Measurements from ENCODE around the gene SLC19A2. TPM values are rescaled to one million over a fixed set of nuclear protein-coding genes. Genes with fewer than 3 reads are reported as not detected.

Gene SLC19A2
- total and polyA plus RNA-seq, 2 of the 8 experiments (the other 6 are each of a cell fraction or from before 2014, with no cell fraction given) = 21.2 to 23.2 TPM

DNA sequence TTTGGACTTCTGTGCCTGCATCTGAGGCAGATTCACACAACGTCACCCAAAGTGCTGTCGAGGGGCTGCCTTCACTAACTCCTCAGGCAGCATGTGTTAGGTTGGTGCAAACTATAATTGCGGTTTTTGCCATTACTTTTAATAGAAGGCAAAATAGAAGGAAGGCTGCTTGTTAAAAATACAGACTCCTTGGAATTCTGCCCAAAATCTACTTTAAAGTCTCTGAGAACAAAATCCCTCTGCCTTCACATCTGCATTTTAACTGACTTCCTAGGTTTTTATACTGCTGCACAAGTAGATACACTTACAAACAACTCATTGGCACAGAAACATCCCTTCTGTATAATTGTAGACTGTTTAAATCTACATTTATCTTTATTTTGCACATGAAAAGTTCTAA is 41.3 kb upstream of the SLC19A2 start:
- Histone ChIP-seq H3K23me2 (ENCODE audit: low read depth, low read length) (no peaks in the 10 kb centered on the region), H3K9me3 (ENCODE audit: insufficient read depth in 2 of 2, low read depth in 1 of 2, low read length in 1 of 2) (no peaks in the 10 kb centered on the region), H3K4ac (replicated peaks; ENCODE audit: insufficient read length, low read depth, low read length) (no peak overlapping the region), H2BK5ac (ENCODE audit: low read depth, low read length) (no peak overlapping the region), H3K79me2 (ENCODE audit: control insufficient read depth in 1 of 2, insufficient read depth in 2 of 2, low read length in 2 of 2) (no peaks in the 10 kb centered on the region), H4K8ac (ENCODE audit: extremely low read depth, insufficient read depth, low read length) (no peak overlapping the region), H3K56ac (replicated peaks; ENCODE audit: insufficient read length, low read depth, low read length) (no peak overlapping the region), H3K4me1 (replicated peaks in 1 of 4; ENCODE audit: control insufficient read depth in 3 of 4, insufficient read depth in 4 of 4, low read length in 3 of 4) (peaks cover 3 to 18% (median 10%) of the 10 kb centered on the region in 4 experiments; a peak in 6 of 7 replicates), H4K91ac (replicated peaks; ENCODE audit: insufficient read length, low read length) (no peak overlapping the region), H3K23ac (ENCODE audit: insufficient read length) (no peak overlapping the region), H3K36me3 (ENCODE audit: control insufficient read depth in 2 of 4, insufficient read depth in 4 of 4, low read length in 3 of 4) (no peaks in the 10 kb centered on the region; a peak in 1 of 8 replicates), H2BK120ac (replicated peaks; ENCODE audit: low read depth, low read length) (no peak overlapping the region), H3K79me1 (ENCODE audit: low read depth, low read length) (no peaks in the 10 kb centered on the region), H3K18ac (ENCODE audit: extremely low read depth, low read length) (no peak overlapping the region), H3K27me3 (replicated peaks in 1 of 4; ENCODE audit: control insufficient read depth in 3 of 4, extremely low read depth in 1 of 4, insufficient read depth in 3 of 4, low read length in 3 of 4) (no peaks in the 10 kb centered on the region), H2BK15ac (ENCODE audit: low read length) (no peak overlapping the region), H2BK20ac (ENCODE audit: low read length) (no peak overlapping the region), H2BK12ac (ENCODE audit: low read depth, low read length) (no peak overlapping the region), H3K14ac (ENCODE audit: insufficient read length) (no peak overlapping the region), H3K9ac (replicated peaks in 1 of 4; ENCODE audit: extremely low read depth in 1 of 4, low read depth in 3 of 4, low read length in 3 of 4) (no peak overlapping the region), H2AFZ (ENCODE audit: low read length) (no peak overlapping the region), H2AK5ac (ENCODE audit: low read depth, low read length) (no peak overlapping the region), H3K27ac (ENCODE audit: low read depth, low read length) (no peak overlapping the region), H3K4me2 (ENCODE audit: insufficient read depth in 1 of 2, low read depth in 2 of 2, low read length in 2 of 2) (no peak overlapping the region), H3K4me3 (ENCODE audit: extremely low read depth in 1 of 4, insufficient read depth in 2 of 4, low read depth in 3 of 4, low read length in 4 of 4) (no peak overlapping the region), H4K5ac (ENCODE audit: insufficient read length, low read depth, low read length) (no peak overlapping the region), H4K20me1 (replicated peaks in 1 of 2; ENCODE audit: control insufficient read depth in 1 of 2, insufficient read depth in 2 of 2, low read length in 2 of 2) (no peaks in the 10 kb centered on the region)
- 78% methylated on average over 3 of the region's 3 CpGs; no CpG with 5 or more reads in 1 of the 2 experiments for WGBS, 2 experiments (ENCODE audit: extremely low coverage in 1 of 2, insufficient coverage in 1 of 2, insufficient read length in 1 of 2, insufficient replicate concordance in 2 of 2, low coverage in 1 of 2, low lambda C conversion rate in 2 of 2, missing lambda C conversion rate in 1 of 2)
- CTCF ChIA-PET (ENCODE audit: partially characterized antibody) = interaction anchor here (6.7 kb wide), 1 partner anchor 18 kb away, joined by 36 read pairs; no protein-coding TSS in a partner anchor
- no peak for DNase-seq (ENCODE audit: low read depth in 1 of 2, low spot score in 2 of 2)
- POLR2A ChIA-PET (ENCODE audit: partially characterized antibody) = interaction anchor here (1.3 kb wide), 1 partner anchor 41 kb away, joined by 3 read pairs; the partner anchor contains the start of gene SLC19A2
- FAIRE-seq = no peak

Data from H1 (cell line).